Peyer's patch (tissue), 4 donors: ENCODE measurements around the gene ABCA3. TPM values are rescaled to one million over a fixed set of nuclear protein-coding genes. Genes with fewer than 3 reads are reported as not detected.

ENCODE experiments used
- DNase-seq, 3 donors: peaks; one replicate each; pipeline ENCODE4 v3.0.0-alpha.2; 2017 to 2019
- H3K27ac ChIP-seq, 4 donors: fragments of 200-600 bp; sonication (generic); one replicate each; pipeline ENCODE4 v1.5.1; 2016 to 2019
- H3K27me3 ChIP-seq, 2 donors: fragments of 200-600 bp; sonication (generic); one replicate each; pipeline ENCODE4 v1.5.1; 2019
- H3K36me3 ChIP-seq, 3 donors: fragments of 200-600 bp; sonication (generic); one replicate each; pipeline ENCODE4 v1.5.1; 2016 to 2019
- H3K4me1 ChIP-seq, 4 donors: fragments of 200-600 bp; sonication (generic); one replicate each; pipeline ENCODE4 v1.5.1; 2016 to 2019
- H3K4me3 ChIP-seq, 4 donors: fragments of 200-600 bp; sonication (generic); 1 replicate in 3 of 4; 2 replicates in 1 of 4; pipeline ENCODE4 v1.5.1; 2016 to 2019; ENCODE audit warnings: mild to moderate bottlenecking in 1 of 4
- H3K9me3 ChIP-seq, 4 donors: fragments of 200-600 bp; sonication (generic); one replicate each; pipeline ENCODE4 v1.5.1; 2016 to 2019; ENCODE audit warnings: mild to moderate bottlenecking in 1 of 4
- CTCF ChIP-seq, 6 experiments: fragments of 450-650 bp in 4 of 6; fragments of 200-600 bp in 2 of 6; sonication (generic) in 1 of 6; IDR thresholded peaks; one replicate each; pipeline ENCODE4 v1.5.1; 2017 to 2019; ENCODE audit warnings: antibody characterized with exemption in 6 of 6, mild to moderate bottlenecking in 3 of 6, moderate library complexity in 1 of 6
- POLR2A ChIP-seq, 2 donors: fragments of 450-650 bp; IDR thresholded peaks; one replicate each; pipeline ENCODE4 v1.5.1; 2017; ENCODE audit warnings: antibody characterized with exemption in 2 of 2, mild to moderate bottlenecking in 2 of 2, moderate library complexity in 2 of 2
- total RNA-seq, 4 donors: library from RNA; depleted of rRNA; stranded (reverse); fragments of >200 nt; gene quantifications; one replicate each; pipeline ENCODE4 v1.1.0, GENCODE V29; 2016

ABCA3 gene
- total RNA-seq, 4 donors from 2014 or later: 3.2 to 6.6 (median 4.6) TPM

GRCh38 chr16:2372684-2373083, 32.2 kb upstream of the ABCA3 start:
- Histone ChIP-seq H3K4me1 (no peaks in the 10 kb centered on the region), H3K9me3 (no peaks in the 10 kb centered on the region), H3K36me3 (no peaks in the 10 kb centered on the region), H3K27ac (no peak overlapping the region), H3K4me3 (no peak overlapping the region), H3K27me3 (no peaks in the 10 kb centered on the region)
- DNase-seq: peak in 1 of 3 donors; percentile 53
- no peak for TF ChIP-seq CTCF (IDR thresholded peaks at IDR 0.05)
- no peak for TF ChIP-seq POLR2A (IDR thresholded peaks at IDR 0.05)

GRCh38 chr16:2371421-2371820, 30.9 kb upstream of the ABCA3 start:
- TF ChIP-seq POLR2A (IDR thresholded peaks at IDR 0.05) (no peak), CTCF (IDR thresholded peaks at IDR 0.05) (no peak)
- Histone ChIP-seq H3K4me3 (no peak overlapping the region), H3K4me1 (no peaks in the 10 kb centered on the region), H3K36me3 (no peaks in the 10 kb centered on the region), H3K27ac (no peak overlapping the region), H3K27me3 (no peaks in the 10 kb centered on the region), H3K9me3 (no peaks in the 10 kb centered on the region)
- no peak for DNase-seq

GRCh38 chr16:2370721-2371120, 30.2 kb upstream of the ABCA3 start:
- no peaks in the 10 kb centered on the region for H3K4me1 ChIP-seq
- TF ChIP-seq CTCF (IDR thresholded peaks at IDR 0.05): no peak
- TF ChIP-seq POLR2A (IDR thresholded peaks at IDR 0.05): no peak
- no peaks in the 10 kb centered on the region for H3K27me3 ChIP-seq
- no peak overlapping the region for H3K4me3 ChIP-seq
- H3K36me3 ChIP-seq: no peaks in the 10 kb centered on the region
- DNase-seq: no peak
- no peak overlapping the region for H3K27ac ChIP-seq
- no peaks in the 10 kb centered on the region for H3K9me3 ChIP-seq

GRCh38 chr16:2366660-2367309, 26.3 kb upstream of the ABCA3 start:
- Histone ChIP-seq H3K4me1 (no peaks in the 10 kb centered on the region), H3K4me3 (no peak overlapping the region), H3K27me3 (no peaks in the 10 kb centered on the region), H3K9me3 (no peaks in the 10 kb centered on the region), H3K27ac (no peak overlapping the region), H3K36me3 (no peaks in the 10 kb centered on the region)
- DNase-seq: peak in 1 of 3 donors; percentile 20
- no peak for TF ChIP-seq POLR2A (IDR thresholded peaks at IDR 0.05)
- no peak for TF ChIP-seq CTCF (IDR thresholded peaks at IDR 0.05)

- Histone ChIP-seq H3K4me3 (no peak overlapping the region), H3K27ac (no peak overlapping the region), H3K4me1 (no peaks in the 10 kb centered on the region), H3K9me3 (no peaks in the 10 kb centered on the region), H3K27me3 (no peaks in the 10 kb centered on the region), H3K36me3 (no peaks in the 10 kb centered on the region)
- no peak for TF ChIP-seq POLR2A (IDR thresholded peaks at IDR 0.05)
- TF ChIP-seq CTCF (IDR thresholded peaks at IDR 0.05): no peak
- DNase-seq: no peak
These were observed 25.1 kb upstream of the ABCA3 start for GRCh38 chr16:2365397-2366294.
